ENCODE measurements around the gene FAM241A.

DNA sequence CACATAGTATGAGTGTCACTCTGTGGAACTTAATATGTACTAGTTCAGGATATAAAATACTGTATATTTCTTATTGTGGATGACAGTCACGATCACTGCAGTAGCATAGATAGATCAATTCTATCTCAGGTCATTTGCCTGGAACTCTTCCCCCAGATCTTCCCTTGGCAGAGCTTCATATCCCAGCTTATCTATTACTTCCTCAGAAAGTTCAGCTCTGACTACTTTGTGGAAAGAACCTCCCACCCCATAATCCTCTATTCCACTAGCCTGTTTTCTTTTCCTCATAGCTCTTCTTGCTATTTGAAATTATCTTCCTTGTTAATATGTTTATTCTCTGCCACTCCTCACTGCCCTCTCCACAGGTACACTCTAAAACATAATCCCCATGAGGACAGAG lies 10.9 kb downstream of the FAM241A start:
- TF ChIP-seq, protein P1, sequence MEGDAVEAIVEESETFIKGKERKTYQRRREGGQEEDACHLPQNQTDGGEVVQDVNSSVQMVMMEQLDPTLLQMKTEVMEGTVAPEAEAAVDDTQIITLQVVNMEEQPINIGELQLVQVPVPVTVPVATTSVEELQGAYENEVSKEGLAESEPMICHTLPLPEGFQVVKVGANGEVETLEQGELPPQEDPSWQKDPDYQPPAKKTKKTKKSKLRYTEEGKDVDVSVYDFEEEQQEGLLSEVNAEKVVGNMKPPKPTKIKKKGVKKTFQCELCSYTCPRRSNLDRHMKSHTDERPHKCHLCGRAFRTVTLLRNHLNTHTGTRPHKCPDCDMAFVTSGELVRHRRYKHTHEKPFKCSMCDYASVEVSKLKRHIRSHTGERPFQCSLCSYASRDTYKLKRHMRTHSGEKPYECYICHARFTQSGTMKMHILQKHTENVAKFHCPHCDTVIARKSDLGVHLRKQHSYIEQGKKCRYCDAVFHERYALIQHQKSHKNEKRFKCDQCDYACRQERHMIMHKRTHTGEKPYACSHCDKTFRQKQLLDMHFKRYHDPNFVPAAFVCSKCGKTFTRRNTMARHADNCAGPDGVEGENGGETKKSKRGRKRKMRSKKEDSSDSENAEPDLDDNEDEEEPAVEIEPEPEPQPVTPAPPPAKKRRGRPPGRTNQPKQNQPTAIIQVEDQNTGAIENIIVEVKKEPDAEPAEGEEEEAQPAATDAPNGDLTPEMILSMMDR (IDR thresholded peaks at IDR 0.05): no peak
- no peak for TF ChIP-seq EZH2phosphoT487 (IDR thresholded peaks at IDR 0.05)
- no peak for TF ChIP-seq EZH2 (IDR thresholded peaks at IDR 0.05)

All from neural progenitor cell (in vitro differentiated cells).